Activated CD4-positive, alpha-beta T cell treated with anti-CD3 and anti-CD28 coated beads, Interleukin-2, amount 50 U/mL, for 24 hours (primary cell): ENCODE results near the gene METTL5.

Source experiments
- DNase-seq, 2 donors: peaks; one replicate each; pipeline ENCODE4 v3.0.0-alpha.2; 2020; ENCODE audit warnings: low read depth in 1 of 2, low spot score in 1 of 2

The METTL5 gene

DNA sequence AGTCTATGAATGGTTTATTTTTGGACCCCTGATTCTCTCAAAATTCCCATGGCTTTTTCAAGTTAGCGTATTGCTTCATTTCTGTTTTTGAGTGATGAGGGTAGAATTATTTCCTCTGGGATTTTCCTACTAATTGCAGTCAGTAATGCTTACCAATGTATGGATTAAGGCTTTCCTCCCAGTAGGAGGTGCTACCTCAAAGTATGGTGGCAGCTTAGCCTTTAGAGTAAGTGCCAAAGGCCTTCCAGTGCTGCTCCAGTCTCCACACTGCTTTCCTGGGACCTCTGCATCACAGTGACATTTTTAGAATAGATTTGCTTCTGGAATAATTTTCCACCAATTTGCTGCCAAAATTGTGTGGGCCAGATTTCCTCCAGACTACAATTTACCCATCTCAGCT lies 42.2 kb downstream of the METTL5 start:
- DNase-seq: no peak

DNA sequence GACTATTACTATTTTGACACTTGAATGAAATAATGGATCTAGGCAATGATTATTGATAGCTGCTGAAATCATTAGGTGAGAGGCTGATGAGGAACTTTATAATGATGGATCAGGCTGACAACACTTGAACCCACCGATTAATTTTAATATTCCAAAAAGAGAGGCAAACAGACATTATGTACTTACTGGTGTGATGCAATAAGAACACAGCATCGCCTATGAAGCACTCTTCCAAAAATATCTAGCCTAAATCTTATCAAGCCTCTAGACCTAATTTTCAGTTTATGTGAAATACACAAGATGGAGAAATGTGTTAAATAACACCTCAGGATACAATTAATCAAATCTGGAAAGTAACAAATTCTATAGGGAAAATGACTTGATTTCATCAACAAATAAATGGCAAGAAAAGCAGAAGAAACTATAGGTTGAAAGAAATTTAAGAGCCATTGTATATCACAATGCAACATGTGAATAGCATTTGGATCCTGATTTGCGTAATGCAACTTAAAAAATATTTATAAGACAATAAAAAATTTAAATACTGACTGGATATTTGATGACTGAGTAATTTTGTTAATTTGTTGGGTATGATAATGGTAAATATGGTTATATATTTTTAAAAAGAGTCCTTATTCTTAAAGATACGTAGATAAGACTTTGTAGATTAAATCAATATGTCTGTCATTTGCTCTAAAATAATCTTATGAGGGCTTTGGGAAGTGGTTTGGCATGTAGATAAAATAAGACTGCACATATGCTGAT lies 43.3 kb downstream of the METTL5 start:
- no peak for DNase-seq

DNA sequence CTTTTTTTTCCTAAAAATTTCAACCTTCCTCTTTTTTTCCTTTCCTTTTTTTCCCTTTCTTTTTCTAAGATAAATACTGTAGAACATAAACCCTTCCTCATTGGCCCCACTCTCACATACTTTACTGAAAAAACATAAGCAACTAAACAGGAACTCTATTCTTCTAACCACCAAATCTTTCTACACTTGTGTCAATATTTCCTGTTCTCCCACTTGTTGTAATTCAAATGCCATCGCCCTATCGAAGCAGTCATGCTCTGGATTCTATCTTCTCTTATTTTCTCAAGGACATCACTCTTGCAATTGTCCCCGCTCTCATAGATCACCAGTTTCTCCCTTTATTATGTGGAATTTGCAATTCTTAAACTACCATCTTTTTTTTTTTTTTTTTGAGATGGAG lies 46.3 kb downstream of the METTL5 start:
- DNase-seq: no peak

DNA sequence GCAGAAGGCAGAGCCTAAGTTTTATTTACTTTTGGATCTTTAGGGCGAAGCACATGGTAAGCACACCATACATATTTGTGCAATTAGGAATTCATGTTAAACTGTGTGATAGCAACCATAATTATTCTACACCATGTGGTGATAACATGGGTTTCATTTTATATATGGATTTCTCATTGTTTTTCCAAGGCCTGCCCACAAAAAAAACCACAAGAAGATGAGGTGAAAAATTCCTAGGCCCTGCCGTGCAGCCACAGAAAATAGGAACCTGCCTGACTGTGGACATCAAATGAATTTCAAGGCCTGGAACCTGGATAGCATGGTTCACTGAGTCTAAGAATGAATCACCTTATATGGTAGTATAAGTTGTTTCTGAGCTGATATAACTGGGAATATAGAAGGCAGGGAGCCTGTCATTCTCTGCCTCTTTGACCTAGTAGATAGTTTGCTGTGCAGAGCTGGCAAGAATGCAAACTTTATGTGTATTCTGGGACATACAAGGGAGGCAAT lies 48.4 kb downstream of the METTL5 start:
- DNase-seq: no peak

DNA sequence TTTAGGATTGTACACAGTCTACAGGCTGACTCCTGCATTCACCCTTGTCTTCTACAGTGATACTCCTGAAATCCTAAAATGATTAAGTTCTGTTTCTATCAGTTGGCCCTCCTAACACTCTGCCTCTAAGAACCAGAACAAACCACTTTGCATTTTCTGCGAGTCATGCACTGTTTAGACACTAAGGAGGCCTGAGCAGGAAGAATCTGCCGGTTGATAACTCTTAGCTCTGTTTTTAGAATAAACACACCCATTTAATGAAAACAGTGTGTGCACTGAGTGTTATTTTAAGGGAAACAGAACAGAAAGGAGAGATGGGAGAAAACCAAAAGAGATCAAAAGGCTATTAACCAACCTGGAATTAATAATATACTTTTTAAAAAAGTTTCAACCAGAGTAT lies 48.9 kb downstream of the METTL5 start:
- DNase-seq: no peak

DNA sequence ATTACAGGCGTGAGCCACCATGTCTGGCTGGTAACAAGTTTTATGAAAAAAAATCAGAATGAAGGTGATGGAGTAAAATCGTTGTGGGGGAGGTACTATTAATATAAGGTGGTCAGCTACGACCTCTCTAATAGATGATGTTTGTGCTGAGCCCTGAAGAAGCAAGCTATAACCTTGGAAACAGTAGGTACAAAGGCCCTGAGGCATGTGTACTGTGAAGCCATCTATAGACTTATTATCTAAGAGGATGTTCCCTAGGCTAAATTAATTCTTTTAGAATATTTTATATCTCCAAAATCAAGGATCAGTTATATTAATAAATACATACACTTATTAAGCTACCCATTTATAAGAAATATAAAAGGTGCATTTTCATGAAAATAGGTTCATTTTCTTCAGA lies 49.4 kb downstream of the METTL5 start:
- DNase-seq: no peak

DNA sequence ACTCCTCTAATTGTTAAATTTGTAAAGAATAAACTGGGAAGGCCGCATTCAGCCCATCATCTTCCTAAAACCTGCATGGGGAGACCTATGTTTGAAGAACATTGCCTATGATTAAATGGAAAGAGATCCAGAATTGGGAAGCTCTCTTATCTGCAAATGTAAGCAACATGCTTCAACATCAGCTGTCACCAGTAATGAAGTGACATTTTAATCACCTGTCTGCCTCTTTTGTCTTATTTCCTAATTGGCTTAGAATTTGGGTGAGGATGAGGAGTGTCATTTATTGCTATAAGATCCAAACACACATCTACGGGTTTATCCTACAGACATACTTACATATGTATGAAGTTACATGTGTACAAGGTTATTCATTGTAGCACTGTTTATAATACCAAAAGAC lies 52.1 kb downstream of the METTL5 start:
- no peak for DNase-seq

DNA sequence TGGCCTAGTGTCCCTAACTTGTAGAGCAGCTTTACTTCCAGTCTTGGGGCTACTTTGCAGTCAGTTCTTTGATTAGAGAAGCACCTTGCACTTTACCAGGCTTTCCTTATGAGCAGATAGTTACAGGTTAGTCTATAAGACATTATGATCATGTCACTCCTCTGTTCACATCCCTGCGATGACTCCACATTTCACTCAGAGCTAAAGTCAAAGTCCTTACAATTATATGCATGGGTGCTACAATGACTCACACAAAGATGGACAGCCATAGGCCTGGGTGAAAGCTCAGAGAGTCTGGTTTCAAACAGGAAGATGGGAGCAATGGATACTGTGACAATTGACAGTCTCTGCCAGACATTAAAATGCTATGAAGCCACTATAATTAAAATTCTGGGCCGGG lies 53.1 kb downstream of the METTL5 start:
- no peak for DNase-seq

DNA sequence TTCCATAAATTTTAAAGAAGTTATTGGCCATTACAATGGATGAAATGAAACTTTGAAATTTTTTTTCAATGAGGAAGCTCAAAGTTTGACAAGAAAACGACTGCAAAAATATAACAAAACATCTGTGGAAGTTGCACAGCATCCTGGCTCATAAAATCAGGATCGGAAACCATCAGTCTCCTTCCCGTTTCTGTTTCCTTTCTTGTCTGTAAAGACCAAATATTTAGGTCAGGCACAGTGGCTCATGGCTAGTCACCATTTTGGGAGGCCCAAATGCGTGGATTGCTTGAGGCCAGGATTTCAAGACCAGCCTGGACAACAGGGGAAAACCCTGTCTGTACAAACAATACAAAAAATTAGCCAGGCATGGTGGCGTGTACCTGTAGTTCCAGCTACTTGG lies 53.7 kb downstream of the METTL5 start:
- DNase-seq: no peak

DNA sequence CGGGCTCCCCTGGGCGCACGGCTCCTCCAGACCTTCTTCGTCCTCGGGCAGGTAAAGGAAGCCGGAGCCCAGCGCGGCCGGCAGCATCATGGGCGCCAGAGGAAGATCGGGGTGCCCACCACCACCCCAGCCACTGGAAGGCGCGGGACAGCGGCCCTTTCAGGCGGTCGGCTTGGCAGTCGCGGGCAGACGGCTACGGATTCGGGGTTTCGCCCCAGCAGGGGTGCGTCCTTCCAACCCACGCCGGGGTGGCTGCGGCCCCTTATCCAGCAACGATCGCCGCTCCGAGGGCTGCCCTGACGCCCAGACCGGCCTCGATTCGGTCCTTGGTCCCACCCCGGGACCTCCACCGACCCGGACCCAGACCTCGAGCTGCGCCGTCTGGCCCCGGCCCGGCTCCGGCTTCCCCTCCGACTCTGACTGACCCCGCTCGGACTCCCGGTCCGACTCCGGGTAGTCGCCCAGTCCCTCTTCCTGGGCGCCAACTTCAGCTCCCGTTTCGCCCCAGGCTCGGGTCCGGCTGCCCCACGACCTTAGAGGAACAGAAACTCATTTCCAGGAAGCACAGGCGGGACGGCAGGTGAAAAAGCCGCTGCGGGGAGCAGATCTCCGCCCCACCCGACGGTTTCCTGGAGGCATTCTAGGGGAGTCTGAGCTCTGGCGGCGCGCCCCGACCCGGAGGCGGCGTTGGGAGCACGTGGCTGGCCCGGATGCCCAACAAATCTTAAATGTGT lies 56.3 kb downstream of the METTL5 start:
- peak; percentile 4 to 7 for DNase-seq

DNA sequence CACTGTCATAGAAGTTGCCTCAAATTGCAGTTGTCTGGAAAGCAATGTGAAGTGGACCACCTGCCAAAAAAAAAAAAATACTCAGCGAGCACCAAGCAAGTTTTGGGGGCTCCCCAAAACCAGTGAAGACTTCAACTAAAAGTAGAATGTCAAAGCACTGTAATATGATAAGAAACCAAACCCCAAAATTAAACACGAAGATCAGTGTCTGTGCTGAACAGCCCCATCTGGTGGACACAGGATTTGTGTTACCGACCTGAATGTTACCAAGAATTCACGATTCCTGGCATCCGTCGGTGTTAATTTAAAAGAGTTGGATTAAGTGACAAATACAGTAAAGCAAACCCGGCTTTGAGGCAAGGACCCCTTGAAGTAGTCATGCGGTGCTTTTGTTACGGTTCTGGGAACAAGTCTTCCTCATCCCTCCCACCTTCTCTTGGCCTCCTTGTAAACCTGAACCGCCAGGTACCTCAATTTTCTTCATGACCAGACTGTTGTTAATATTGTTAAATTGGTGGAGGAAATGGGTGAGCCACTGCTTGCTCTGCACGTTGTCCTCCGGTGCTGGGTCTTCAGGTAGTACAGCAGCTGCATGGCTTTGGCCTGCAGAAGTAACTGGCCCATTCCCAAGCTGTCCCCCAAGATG lies 57.3 kb downstream of the METTL5 start:
- DNase-seq: peak; percentile 4 to 41

DNA sequence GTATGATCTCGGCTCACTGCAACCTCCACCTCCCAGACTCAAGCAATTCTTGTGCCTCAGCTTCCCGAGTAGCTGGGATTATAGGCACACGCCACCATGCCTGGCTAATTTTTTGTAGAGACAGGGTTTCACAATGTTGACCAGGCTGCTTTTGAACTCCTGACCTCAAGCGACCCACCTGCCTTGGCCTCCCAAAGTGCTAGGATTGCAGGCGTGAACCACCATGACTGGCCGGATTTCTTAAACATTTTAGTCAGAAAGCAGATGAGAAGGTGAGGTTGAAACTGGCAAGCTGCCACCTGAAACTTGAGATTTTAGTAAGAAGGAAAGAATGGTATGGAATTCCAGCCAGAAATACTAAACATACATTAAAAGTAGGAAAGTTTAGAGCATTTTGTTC lies 59.2 kb downstream of the METTL5 start:
- DNase-seq: no peak

DNA sequence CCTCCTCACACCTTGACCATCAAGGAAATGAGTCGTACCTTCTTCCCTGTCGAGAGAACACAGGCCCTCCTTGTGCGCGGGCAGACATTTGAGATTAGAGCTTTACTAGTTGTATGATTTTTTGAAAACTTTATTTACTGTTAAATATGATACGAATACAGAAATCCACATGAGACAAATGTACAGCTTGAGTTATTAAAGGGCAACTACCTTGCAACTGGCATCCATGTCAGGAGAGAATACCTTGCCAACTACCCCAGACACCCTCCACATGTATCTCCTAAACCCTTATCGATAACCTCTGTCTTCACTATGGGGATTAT lies 62.8 kb downstream of the METTL5 start:
- no peak for DNase-seq
